ENCODE data around the gene LYAR. TPM values are rescaled to one million over a fixed set of nuclear protein-coding genes. Genes with fewer than 3 reads are reported as not detected.

Gene LYAR
- total and polyA plus RNA-seq, 2 experiments from 2014 or later, result 44.0 to 105 TPM

GRCh38 chr4:4228356-4228668 is 61.6 kb downstream of the LYAR start:
- H3K9me3 Mint-ChIP-seq, result peaks cover 12% of the 10 kb centered on the region
- Histone ChIP-seq H2AFZ (no peak overlapping the region), H3K79me2 (replicated peaks; ENCODE audit: insufficient read depth) (no peaks in the 10 kb centered on the region), H3K4me3 (peak overlapping the region; percentile 49), H4K20me1 (replicated peaks; ENCODE audit: insufficient read depth) (no peaks in the 10 kb centered on the region), H3K27ac (ENCODE audit: low read depth) (no peak overlapping the region), H3K4me2 (peak overlapping the region; percentile 78), H3K9me2 (ENCODE audit: insufficient read depth) (no peaks in the 10 kb centered on the region), H3F3A (replicated peaks; ENCODE audit: low read depth) (no peaks in the 10 kb centered on the region), H3K4me1 (ENCODE audit: insufficient read depth) (0 out of 2 replicates have a peak, but pooled peaks cover 7% of the 10 kb centered on the region), H3K36me3 (ENCODE audit: insufficient read depth) (no peaks in the 10 kb centered on the region), H3K27me3 (ENCODE audit: insufficient read depth) (peaks cover 75% of the 10 kb centered on the region)
- peak overlapping the region; percentile 49; the same call in 2 of the 3 replicates for H3K4me3 Mint-ChIP-seq
- H3K36me3 Mint-ChIP-seq (ENCODE audit: low read depth), result peaks cover 4% of the 10 kb centered on the region; the same call in 2 of the 3 replicates
- DNase-seq (ENCODE audit: low spot score) (no peak), ATAC-seq (no peak)
- peaks cover 60% of the 10 kb centered on the region for H3K27me3 Mint-ChIP-seq (ENCODE audit: insufficient read depth, low read depth, poor library complexity)
- H3K27ac Mint-ChIP-seq, result no peak overlapping the region
- peaks cover 10% of the 10 kb centered on the region for H3K4me1 Mint-ChIP-seq
- peak; percentile 7 for TF ChIP-seq EZH2 (IDR thresholded peaks at IDR 0.05; ENCODE audit: low read depth, unreplicated experiment)
- TF ChIP-seq CREB1 (CRISPR knock-in tag; IDR thresholded peaks at IDR 0.05; ENCODE audit: low read depth), result no peak

GRCh38 chr4:4227510-4228355 is 62.2 kb downstream of the LYAR start:
- H3K27me3 ChIP-seq (ENCODE audit: insufficient read depth), result peaks cover 81% of the 10 kb centered on the region
- peaks cover 3% of the 10 kb centered on the region; the same call in 2 of the 3 replicates for H3K36me3 Mint-ChIP-seq (ENCODE audit: low read depth)
- peak; percentile 35 for DNase-seq (ENCODE audit: low spot score)

More at GRCh38 chr4:4227510-4228355, 62.2 kb downstream of the LYAR start:
- Mint-ChIP-seq H3K9me3 (peaks cover 7% of the 10 kb centered on the region), H3K4me1 (peaks cover 10% of the 10 kb centered on the region), H3K4me3 (peak overlapping the region; percentile 68), H3K27me3 (ENCODE audit: insufficient read depth, low read depth, poor library complexity) (peaks cover 62% of the 10 kb centered on the region), H3K27ac (no peak overlapping the region)
- Histone ChIP-seq H3K27ac (ENCODE audit: low read depth) (no peak overlapping the region), H3K36me3 (ENCODE audit: insufficient read depth) (no peaks in the 10 kb centered on the region), H2AFZ (no peak overlapping the region), H3K4me3 (peak overlapping the region; percentile 49), H3K4me2 (peak overlapping the region; percentile 78), H4K20me1 (replicated peaks; ENCODE audit: insufficient read depth) (no peaks in the 10 kb centered on the region), H3K79me2 (replicated peaks; ENCODE audit: insufficient read depth) (no peaks in the 10 kb centered on the region), H3K4me1 (ENCODE audit: insufficient read depth) (0 out of 2 replicates have a peak, but pooled peaks cover 7% of the 10 kb centered on the region), H3K9me2 (ENCODE audit: insufficient read depth) (no peaks in the 10 kb centered on the region), H3F3A (replicated peaks; ENCODE audit: low read depth) (no peaks in the 10 kb centered on the region)
- no peak for TF ChIP-seq ZNF462 (CRISPR knock-in tag; IDR thresholded peaks at IDR 0.05)
- no peak for TF ChIP-seq POLR2AphosphoS5 (IDR thresholded peaks at IDR 0.05; ENCODE audit: low read depth)
- peak; percentile 60 for TF ChIP-seq EZH2 (IDR thresholded peaks at IDR 0.05; ENCODE audit: low read depth, unreplicated experiment)
- no peak for TF ChIP-seq STAT1 (IDR thresholded peaks at IDR 0.05; ENCODE audit: unreplicated experiment)
- no peak; the same call in 2 of the 3 replicates for ATAC-seq

Measured in GM23338 (cell line).